ENCODE data around the gene S100PBP. TPM values are rescaled to one million over a fixed set of nuclear protein-coding genes. Genes with fewer than 3 reads are reported as not detected.

Gene S100PBP
- total RNA-seq, 1 experiment from 2014 or later = 21.3 TPM

DNA sequence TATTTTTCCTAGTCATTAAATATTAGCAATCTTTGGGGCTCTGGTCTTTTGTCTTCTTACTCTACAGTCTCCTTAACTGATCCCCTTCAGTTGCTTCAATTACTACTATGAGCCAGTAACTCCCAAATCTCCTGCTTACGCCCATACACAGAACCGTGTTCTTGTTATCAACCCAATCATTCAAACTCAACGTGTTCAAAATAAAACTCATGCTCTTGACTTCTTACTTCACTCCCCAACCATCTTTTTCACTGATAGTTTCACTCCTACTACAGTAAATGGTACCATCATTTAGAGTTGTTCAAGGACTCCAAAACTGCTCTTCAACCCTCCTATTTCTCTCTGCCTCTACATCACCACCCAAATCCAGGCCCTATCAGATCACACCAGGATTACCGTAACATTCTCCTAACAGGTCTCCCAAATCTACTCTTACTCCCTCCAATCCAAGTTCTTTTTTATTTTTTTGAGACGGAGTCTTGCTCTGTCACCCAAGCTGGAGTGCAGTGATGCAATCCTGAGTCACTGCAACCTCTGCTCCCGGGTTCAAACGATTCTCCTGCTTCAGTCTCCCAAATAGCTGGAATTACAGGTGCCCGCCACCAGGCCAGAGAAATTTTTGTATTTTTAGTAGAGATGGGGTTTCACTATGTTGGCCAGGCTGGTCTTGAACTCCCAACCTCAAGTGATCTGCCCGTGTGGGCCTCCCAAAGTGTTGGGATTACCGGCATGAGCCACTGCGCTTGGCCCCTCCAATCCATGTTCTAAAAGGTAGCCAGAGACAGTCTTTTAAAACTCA lies 3.3 kb upstream of the S100PBP start:
- DNase-seq (ENCODE audit: low read depth, low spot score) = no peak
- in situ Hi-C loops (cut with HindIII; ENCODE audit: low pct_unique_long_range_greater_than_20kb, low sequenced_read_pairs) = no loop called here

DNA sequence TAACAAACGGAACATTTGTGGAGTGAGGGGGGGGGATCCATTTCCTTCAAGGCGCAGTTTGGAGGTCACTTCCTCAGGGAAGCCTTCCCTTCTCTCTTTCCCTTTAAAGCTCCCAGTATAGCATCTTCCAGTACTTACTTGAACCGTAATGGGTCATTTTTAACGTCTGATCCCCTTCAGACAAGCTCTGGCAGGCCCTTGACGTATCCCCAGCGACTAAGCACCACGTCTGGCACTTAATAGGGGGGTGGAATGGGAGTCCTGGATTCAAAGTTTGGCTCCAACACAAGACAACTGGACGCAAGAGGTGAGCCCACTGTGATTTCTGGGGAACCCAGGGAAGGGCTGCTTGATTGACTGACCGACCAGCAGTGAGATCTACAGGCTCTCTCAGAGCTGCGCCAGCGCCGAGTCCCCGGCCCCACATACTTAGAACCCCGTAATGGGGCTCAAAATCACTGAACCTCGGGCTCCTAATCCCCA lies 736 bp upstream of the S100PBP start:
- in situ Hi-C loops (cut with HindIII; ENCODE audit: low pct_unique_long_range_greater_than_20kb, low sequenced_read_pairs) = no loop called here
- DNase-seq (ENCODE audit: low read depth, low spot score) = peak; percentile 42

DNA sequence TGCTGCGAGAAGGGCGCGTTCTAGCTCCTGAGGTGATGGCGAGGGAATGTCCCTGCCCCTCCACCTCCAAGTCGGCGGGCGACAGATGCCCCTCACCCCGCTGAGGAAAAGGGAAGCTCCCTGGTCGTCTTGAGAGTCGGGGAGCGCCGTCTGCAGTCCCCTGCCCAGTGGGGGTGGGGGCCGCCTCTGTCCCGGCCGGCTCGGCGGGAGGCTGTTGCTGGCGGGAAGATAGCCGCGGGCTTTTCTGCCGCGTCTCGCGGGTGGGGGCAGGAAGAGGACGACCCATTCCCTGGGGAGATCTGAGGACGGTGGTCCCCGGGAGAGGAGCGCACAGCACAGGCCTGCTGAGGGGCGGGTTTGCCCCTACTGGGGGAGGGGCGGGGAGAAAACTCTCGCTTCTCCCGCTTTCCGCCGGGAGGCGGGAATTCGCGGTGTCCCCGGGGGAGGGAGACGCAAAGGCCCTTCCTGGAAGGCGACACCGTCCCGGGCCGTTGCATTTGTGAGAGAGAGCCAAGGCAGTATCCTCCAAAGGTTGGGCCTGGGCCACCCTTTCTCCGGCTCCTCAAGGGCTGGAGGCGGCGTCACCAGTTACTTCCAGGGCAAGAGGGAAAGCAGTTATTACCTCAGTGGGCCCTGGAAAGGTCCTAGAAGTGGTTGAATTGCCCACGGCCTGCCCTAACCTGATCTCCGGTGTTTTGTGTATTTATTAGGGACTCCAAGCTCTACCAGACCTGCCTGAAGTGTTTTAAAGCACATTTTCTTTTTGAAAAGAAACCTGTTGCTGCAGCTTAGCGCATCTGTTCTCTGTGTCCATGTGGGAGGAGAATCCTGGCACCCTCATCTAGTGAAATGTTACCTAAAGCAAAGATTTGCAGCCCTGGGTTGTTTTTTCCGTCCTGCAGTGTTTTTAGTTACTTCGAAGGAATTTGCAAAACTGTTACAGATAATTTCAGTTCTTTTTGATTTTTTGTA lies 648 bp downstream of the S100PBP start:
- DNase-seq (ENCODE audit: low read depth, low spot score) = peak; percentile 51
- in situ Hi-C loops (cut with HindIII; ENCODE audit: low pct_unique_long_range_greater_than_20kb, low sequenced_read_pairs) = no loop called here

DNA sequence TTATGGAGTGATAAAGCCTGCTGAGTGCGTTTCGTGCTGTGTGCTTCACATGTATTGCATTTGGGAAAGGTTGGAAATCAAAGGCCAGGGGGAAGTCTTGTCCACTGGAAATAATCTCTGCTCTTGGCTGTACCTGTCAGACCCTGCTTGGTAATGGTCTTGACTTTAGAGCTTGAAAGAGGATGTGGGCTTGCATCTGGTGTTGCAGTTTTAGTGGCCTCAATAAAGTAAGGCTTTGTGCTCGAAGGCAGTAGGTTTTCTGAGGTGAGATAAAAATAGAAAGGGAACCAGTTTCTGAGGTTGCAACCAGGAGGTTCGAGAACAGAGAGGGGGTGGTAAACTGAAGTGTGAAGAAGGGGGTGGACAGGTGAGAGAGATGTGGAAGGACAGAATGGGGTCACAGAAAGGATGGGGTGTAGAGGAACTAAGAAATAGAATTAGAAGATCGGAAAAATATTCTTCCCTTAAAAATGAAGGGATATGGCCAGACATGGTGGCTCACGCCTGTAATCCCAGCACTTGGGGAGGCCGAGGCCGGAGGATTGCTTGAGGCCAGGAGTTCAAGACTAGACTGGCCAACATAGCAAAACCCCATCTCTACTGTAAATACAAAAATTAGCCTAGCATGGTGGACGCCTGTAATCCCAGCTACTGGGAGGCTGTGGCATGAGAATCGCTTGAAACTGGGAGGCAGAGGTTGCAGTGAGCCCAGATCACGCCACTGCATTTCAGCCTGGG lies 1.5 kb downstream of the S100PBP start:
- peak; percentile 42 for DNase-seq (ENCODE audit: low read depth, low spot score)
- in situ Hi-C loops (cut with HindIII; ENCODE audit: low pct_unique_long_range_greater_than_20kb, low sequenced_read_pairs) = no loop called here

DNA sequence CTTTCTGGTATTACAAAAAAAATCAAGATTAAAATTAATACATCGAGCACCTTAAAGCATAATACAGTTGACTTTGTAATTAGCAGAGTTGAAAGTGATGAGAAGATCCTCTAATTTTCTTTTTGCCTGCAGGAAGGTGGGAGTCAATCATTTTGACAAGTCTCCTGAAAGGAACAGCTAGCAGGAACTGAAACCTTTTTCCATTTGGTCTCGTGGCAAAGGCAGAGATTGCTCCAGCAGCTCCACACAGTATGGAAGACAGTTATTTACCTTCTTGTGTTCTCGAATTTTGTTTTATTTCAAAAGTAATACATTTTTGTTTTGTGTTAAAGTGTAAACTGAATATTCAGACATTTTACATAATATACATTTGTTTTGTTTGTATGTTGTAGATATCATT lies 7.7 kb downstream of the S100PBP start:
- DNase-seq (ENCODE audit: low read depth, low spot score) = no peak
- in situ Hi-C loops (cut with HindIII; ENCODE audit: low pct_unique_long_range_greater_than_20kb, low sequenced_read_pairs) = no loop called here

DNA sequence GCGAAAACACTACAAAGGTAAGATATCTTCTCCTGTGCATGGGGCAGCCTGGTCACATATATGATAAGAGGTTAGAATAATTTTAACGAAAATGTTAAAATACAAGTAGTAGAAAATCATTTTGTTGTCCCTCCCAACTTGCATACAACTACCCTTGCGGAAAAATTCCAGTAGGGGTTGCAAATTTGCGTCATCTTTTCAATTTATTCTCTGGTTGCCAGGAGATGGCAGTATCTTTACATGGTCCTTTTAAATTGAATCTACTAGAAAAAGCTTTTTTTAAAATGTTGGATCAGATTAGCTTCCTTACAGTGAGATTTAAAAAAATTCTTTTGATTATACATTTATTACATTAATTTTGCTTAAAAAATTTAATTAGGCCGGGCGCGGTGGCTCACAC lies 10.9 kb downstream of the S100PBP start:
- DNase-seq (ENCODE audit: low read depth, low spot score) = peak; percentile 41

DNA sequence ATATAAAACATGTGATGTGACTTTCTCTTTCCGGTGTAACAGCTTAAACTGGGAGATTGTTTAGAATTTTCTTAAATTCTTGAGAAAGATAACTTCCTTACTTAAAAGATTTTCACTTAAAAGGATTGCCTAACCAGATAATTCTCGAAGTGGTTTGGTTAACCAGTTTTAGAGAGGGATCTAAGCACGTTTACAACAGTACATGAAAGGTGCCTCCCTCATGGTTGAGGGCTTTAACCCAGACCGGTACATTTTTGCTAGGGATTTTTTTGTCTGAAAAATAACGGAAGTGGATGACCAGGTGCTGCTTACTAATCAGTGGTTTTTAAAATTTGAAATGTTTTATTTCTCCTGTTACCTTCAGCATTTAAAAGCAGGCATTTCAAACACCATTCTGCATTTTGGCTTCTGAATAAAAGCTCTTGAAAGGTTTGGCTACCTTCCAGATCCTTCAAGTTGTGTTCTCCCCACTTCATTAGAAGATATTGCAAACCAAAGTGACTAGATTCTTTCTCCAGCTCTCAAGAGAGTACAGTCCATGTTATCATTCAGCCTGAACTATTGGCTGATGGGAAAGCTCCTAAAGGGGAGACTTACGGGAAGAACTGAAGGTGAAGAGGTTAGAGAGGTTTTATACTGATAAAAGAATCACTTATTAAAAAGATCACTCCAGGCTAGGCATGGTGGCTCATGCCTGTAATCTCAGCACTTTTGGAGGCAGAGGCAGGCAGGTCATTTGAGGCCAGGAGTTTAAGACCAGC lies 12.8 kb downstream of the S100PBP start:
- DNase-seq (ENCODE audit: low read depth, low spot score) = no peak
- in situ Hi-C loops (cut with HindIII; ENCODE audit: low pct_unique_long_range_greater_than_20kb, low sequenced_read_pairs) = no loop called here

More for the DNA sequence above, 10.9 kb downstream of the S100PBP start:
- in situ Hi-C loops (cut with HindIII; ENCODE audit: low pct_unique_long_range_greater_than_20kb, low sequenced_read_pairs) = no loop called here

DNA sequence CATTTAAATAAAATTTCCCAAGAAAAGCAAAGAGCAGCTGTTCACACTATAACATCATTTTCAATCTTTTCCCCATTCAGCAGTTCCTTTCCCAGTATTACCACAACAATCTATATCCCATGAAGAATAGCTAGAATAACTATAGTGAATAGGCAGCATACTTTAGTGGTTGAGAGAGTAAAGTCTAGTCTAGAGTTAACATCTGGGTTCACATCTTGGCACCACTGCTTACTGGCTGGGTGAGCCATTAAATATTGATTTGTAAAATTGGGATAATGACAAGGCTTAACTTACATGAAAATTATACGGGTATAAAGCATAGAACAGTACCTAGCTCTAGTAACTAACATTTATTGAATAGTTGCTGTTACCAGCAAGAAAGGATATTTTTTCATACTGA lies 14.4 kb downstream of the S100PBP start:
- in situ Hi-C loops (cut with HindIII; ENCODE audit: low pct_unique_long_range_greater_than_20kb, low sequenced_read_pairs) = no loop called here
- no peak for DNase-seq (ENCODE audit: low read depth, low spot score)

DNA sequence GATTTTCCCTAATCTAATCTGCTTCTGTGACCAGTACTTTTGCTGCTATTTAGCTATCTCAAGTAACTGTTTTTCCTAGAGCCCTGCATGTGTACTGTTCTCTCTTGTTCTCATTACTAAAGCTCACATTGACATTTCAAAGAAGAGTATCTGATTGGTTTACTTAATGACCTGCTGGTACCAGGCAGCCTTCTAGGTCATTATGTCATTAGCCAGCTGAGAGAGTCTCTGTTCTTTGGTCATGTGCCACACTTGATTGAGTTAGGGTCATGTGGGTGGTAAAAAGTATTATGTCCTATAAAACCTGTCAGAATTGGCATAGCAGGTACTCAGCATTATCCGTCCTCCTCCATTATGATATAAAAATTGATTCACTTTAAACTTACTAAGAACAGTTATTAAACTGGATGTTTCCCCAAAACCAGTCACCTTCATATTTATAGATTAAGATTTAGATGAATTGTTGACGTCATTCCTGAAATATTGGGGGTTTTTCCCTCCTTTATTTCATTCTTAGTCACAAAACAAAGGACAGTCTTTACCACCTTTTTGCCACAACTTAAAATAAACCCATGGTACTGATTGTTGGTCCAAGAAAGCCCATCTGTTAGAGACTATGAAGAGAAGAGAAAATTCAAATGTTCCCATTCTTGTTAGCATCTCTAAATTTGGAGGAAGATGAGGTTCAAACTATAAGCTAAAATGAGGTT lies 31.1 kb downstream of the S100PBP start:
- DNase-seq (ENCODE audit: low read depth, low spot score) = no peak
- in situ Hi-C loops (cut with HindIII; ENCODE audit: low pct_unique_long_range_greater_than_20kb, low sequenced_read_pairs) = no loop called here

DNA sequence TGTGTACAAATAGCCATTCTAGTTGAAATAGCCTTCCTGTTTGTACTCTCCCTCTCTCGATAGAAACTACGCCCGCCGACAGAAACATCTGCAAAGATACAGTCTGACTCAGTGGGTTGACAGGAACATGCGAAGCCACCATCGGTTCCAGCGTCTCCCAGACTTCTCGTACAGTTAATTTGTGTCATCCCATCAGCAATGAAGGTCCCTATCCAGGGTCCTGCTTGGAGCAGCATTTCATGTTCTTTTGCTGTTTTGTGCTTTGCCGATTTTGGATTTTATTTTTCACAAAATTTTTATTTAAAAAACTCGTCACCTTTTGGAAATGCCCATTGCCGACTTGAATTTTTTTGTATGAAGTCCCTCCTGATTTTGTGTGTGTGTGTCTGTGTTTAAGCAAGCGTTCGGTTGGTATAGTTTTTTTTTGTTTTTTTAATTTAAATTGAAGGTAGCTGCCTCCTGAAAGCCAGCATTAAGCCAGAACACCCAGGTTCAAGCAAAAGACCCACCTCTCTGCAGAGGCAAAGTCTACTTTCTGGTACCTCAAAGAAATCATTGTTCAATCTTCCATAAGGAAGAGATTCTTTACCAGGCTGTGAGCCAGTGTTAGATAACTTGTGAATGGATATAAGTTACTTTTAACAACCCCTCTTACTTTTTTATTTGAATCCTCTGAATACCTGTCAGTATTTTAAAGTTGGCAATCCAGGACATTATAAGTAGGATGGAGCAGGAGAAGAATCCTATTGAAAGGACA lies 38.6 kb downstream of the S100PBP start:
- no peak for DNase-seq (ENCODE audit: low read depth, low spot score)
- in situ Hi-C loops (cut with HindIII; ENCODE audit: low pct_unique_long_range_greater_than_20kb, low sequenced_read_pairs) = no loop called here

DNA sequence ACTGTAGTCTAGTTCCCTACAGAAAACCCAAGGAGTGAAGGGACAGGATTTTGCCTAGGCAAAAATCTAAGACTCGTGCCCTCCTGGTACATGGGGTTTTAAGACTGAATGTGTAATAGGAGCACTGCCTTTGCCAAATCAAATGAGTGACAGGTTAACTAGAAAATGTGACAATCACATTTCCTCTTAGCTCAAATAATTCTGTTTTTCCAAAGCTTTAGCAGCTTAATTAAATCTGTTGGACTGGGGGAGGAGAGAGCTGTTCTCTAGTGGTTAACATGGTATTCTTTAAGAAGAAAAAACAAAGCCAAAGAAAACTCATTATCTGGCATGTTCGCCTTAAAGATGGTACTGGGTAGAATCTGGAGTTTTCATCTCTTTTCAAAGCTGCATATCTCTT lies 40.7 kb downstream of the S100PBP start:
- DNase-seq (ENCODE audit: low read depth, low spot score) = no peak
- in situ Hi-C loops (cut with HindIII; ENCODE audit: low pct_unique_long_range_greater_than_20kb, low sequenced_read_pairs) = no loop called here

DNA sequence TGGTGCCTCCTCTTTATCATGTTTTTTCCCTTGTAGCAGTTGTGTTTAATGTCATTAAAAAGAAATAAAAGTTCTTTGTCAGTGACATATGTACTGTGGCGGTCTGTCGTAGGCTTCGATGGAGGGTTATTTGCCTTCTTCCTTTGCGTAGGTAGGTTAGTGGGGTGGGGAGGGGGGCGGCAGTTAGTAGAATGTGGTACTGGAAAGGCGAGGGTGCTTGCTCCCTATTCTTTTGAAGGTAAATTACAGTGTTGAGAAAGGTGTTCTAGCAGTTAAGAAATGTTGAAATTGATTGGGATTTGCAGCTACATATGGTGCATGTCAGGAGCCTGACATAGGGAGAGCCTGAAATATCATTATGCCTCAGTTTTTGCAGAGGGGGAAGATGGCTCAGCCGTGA lies 41.3 kb downstream of the S100PBP start:
- no peak for DNase-seq (ENCODE audit: low read depth, low spot score)
- in situ Hi-C loops (cut with HindIII; ENCODE audit: low pct_unique_long_range_greater_than_20kb, low sequenced_read_pairs) = no loop called here

DNA sequence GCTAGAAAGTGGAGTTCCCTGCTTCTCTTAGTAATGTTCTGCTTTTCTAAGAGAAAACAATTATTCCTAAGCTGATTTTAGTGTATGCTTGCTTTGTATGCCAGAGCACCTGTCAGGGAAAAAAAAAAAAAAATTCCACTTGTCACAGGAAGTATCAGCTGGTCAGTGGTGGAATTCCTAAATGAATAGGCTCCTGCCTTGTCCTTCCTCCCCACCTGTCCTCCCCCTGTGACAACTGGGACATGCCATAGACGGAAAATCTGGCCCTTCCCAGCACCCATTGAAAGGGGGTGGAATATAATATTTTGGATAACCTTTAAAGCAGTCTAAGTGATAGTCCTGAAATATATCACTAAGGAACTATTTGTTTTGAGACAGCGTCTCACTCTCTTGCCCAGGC lies 42.5 kb downstream of the S100PBP start:
- DNase-seq (ENCODE audit: low read depth, low spot score) = no peak
- in situ Hi-C loops (cut with HindIII; ENCODE audit: low pct_unique_long_range_greater_than_20kb, low sequenced_read_pairs) = no loop called here

DNA sequence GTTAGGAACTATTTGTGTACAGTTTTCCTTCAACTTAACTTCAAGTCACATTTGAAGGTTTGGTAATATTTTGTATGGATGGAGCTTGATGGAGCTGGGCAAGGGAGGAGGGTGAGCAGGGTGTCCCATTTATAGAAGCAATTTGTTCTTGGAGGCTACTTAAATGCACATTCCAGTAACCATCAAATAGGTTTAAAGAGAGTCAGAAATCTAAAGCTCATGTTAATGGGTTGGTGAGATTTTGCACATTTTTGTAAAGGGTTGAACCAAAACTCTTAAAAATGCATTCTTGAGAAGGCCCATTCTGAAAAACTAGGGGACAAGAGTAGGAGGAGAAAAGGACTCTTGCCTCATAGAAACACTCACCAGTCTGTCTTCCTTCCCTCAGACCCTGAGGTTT lies 43.1 kb downstream of the S100PBP start:
- in situ Hi-C loops (cut with HindIII; ENCODE audit: low pct_unique_long_range_greater_than_20kb, low sequenced_read_pairs) = no loop called here

DNA sequence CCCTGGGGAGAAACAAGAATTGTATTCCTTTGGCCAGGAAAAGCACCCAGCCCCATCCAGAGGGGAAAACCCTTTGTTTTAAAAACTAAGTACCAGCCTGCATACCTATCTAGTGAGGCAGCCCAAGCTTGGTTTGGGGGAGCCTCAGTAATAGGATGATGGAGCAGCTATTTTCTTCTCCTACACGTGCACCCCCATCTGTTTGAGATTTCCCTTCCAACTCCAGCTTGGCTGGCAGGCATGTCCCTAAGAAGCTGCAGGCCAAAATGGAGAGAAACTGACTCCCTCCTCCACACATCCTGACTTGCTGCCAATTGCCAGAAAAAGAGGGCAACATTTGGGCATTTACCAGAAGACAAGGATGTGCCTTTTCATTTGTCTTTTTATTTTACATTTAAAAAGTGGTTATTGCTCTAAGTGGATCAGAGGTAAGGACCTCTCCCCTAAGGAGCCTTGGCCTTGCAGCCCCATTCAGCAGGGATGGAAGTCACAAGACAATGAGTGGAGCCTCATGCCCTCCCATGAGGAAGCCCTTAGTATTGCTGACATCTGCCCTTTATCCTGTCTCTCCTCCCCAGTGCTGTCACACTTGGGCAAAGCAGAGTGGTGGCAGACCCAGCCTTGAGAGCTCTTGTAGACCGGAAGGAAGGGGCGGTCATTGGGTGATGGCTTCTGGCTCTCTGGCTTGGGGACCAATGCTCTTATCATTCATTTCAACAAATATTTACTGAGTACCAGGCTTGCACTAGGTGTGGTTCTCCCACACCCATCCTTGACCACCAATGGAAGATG lies 44.6 kb downstream of the S100PBP start:
- DNase-seq (ENCODE audit: low read depth, low spot score) = peak; percentile 17
- in situ Hi-C loops (cut with HindIII; ENCODE audit: low pct_unique_long_range_greater_than_20kb, low sequenced_read_pairs) = no loop called here

More for the DNA sequence above, 43.1 kb downstream of the S100PBP start:
- DNase-seq (ENCODE audit: low read depth, low spot score) = no peak
